Measurements from ENCODE around the gene MAP4K2. TPM values are rescaled to one million over a fixed set of nuclear protein-coding genes. Genes with fewer than 3 reads are reported as not detected.

The MAP4K2 gene
- total and polyA plus RNA-seq, 2 of the 13 experiments (the other 11 are each of a cell fraction or from before 2014, with no cell fraction given) = 8.3 to 17.6 TPM

DNA sequence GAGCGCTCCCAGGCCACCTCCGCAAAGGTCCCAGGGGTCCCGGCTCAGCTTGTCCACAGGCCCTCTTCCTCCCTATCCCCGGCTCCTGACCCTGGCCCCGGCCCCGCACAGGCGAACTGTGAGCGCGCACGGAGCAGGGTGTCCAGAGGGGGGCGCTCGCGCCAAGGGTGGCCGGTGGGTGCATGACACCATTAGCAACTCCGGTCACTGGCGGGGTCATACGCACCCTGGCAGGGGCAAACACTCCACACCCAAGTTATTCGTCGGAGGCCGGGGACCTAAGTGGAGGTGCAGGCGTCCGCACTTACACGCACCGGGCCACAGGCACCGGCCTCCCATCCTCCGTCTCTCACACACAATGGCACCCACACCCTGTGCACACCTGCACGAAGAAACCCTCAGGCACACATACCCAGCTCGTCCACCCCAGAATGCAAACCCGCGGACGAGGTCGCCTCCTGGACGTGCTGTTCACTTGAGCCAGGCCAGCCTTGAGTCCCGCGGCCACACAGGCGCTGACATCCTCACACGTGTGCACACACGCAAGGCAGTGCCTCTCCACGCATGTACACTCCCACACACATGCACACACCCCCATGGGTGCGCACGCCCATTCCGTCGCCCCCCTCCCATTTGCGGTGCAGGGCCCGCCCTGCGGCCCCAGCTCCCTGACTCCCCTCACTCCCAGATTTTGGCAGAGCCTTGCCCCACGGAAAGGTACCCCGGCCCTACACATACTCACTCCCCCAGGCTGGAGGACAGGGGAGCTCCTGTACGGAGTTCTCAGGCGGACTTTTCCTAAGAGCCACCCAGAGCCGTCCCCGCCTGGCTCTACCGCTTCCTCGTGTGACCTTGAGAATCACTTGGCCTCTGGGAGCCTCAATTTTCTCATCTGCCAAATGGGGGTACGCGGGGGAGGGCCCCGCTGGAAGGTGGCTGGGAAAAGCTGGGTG, 59.1 kb downstream of the MAP4K2 start, which contains the start of gene RASGRP2 (continued):
- TF ChIP-seq, protein P1, sequence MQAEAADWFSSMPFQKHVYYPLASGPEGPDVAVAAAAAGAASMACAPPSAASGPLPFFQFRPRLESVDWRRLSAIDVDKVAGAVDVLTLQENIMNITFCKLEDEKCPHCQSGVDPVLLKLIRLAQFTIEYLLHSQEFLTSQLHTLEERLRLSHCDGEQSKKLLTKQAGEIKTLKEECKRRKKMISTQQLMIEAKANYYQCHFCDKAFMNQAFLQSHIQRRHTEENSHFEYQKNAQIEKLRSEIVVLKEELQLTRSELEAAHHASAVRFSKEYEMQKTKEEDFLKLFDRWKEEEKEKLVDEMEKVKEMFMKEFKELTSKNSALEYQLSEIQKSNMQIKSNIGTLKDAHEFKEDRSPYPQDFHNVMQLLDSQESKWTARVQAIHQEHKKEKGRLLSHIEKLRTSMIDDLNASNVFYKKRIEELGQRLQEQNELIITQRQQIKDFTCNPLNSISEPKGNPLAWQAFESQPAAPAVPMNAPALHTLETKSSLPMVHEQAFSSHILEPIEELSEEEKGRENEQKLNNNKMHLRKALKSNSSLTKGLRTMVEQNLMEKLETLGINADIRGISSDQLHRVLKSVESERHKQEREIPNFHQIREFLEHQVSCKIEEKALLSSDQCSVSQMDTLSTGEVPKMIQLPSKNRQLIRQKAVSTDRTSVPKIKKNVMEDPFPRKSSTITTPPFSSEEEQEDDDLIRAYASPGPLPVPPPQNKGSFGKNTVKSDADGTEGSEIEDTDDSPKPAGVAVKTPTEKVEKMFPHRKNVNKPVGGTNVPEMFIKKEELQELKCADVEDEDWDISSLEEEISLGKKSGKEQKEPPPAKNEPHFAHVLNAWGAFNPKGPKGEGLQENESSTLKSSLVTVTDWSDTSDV (CRISPR knock-in tag; IDR thresholded peaks at IDR 0.05) = no peak
- TF ChIP-seq ZNF777 (CRISPR knock-in tag; IDR thresholded peaks at IDR 0.05) = no peak
- TF ChIP-seq, protein P2, sequence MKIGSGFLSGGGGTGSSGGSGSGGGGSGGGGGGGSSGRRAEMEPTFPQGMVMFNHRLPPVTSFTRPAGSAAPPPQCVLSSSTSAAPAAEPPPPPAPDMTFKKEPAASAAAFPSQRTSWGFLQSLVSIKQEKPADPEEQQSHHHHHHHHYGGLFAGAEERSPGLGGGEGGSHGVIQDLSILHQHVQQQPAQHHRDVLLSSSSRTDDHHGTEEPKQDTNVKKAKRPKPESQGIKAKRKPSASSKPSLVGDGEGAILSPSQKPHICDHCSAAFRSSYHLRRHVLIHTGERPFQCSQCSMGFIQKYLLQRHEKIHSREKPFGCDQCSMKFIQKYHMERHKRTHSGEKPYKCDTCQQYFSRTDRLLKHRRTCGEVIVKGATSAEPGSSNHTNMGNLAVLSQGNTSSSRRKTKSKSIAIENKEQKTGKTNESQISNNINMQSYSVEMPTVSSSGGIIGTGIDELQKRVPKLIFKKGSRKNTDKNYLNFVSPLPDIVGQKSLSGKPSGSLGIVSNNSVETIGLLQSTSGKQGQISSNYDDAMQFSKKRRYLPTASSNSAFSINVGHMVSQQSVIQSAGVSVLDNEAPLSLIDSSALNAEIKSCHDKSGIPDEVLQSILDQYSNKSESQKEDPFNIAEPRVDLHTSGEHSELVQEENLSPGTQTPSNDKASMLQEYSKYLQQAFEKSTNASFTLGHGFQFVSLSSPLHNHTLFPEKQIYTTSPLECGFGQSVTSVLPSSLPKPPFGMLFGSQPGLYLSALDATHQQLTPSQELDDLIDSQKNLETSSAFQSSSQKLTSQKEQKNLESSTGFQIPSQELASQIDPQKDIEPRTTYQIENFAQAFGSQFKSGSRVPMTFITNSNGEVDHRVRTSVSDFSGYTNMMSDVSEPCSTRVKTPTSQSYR (CRISPR knock-in tag; IDR thresholded peaks at IDR 0.05; ENCODE audit: borderline replicate concordance) = no peak
- TF ChIP-seq KDM4B (CRISPR knock-in tag; IDR thresholded peaks at IDR 0.05) = no peak
- TF ChIP-seq AGO1 (IDR thresholded peaks at IDR 0.05; ENCODE audit: low read depth, low read length, poor library complexity, severe bottlenecking) = no peak
- no peak for TF ChIP-seq ATF2 (CRISPR knock-in tag; IDR thresholded peaks at IDR 0.05)
- TF ChIP-seq SAP130 (CRISPR knock-in tag; IDR thresholded peaks at IDR 0.05; ENCODE audit: low read depth) = 0 out of 2 replicates have a peak, but pooled peaks have one; percentile 15
- TF ChIP-seq, protein P3, sequence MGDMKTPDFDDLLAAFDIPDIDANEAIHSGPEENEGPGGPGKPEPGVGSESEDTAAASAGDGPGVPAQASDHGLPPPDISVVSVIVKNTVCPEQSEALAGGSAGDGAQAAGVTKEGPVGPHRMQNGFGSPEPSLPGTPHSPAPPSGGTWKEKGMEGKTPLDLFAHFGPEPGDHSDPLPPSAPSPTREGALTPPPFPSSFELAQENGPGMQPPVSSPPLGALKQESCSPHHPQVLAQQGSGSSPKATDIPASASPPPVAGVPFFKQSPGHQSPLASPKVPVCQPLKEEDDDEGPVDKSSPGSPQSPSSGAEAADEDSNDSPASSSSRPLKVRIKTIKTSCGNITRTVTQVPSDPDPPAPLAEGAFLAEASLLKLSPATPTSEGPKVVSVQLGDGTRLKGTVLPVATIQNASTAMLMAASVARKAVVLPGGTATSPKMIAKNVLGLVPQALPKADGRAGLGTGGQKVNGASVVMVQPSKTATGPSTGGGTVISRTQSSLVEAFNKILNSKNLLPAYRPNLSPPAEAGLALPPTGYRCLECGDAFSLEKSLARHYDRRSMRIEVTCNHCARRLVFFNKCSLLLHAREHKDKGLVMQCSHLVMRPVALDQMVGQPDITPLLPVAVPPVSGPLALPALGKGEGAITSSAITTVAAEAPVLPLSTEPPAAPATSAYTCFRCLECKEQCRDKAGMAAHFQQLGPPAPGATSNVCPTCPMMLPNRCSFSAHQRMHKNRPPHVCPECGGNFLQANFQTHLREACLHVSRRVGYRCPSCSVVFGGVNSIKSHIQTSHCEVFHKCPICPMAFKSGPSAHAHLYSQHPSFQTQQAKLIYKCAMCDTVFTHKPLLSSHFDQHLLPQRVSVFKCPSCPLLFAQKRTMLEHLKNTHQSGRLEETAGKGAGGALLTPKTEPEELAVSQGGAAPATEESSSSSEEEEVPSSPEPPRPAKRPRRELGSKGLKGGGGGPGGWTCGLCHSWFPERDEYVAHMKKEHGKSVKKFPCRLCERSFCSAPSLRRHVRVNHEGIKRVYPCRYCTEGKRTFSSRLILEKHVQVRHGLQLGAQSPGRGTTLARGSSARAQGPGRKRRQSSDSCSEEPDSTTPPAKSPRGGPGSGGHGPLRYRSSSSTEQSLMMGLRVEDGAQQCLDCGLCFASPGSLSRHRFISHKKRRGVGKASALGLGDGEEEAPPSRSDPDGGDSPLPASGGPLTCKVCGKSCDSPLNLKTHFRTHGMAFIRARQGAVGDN (CRISPR knock-in tag; IDR thresholded peaks at IDR 0.05) = peak; percentile 10; the same call in 1 of the 2 replicates
- no peak for TF ChIP-seq ZNF205 (CRISPR knock-in tag; IDR thresholded peaks at IDR 0.05)
- TF ChIP-seq ZFX (CRISPR knock-in tag; IDR thresholded peaks at IDR 0.05; ENCODE audit: low read depth) = peak; percentile 15; the same call in 1 of the 2 replicates
- TF ChIP-seq ZNF660 (CRISPR knock-in tag; IDR thresholded peaks at IDR 0.05; ENCODE audit: borderline replicate concordance, low read depth) = no peak
- TF ChIP-seq CTCF (CRISPR knock-in tag; IDR thresholded peaks at IDR 0.05) = peak; percentile 78
- TF ChIP-seq ZNF746 (CRISPR knock-in tag; IDR thresholded peaks at IDR 0.05) = no peak
- TF ChIP-seq TCF7L2 (IDR thresholded peaks at IDR 0.05; ENCODE audit: low read depth, low read length) = no peak
